Duodenal mucosa (tissue), 2 donors: Measurements from ENCODE around the gene ADCY2.

Source experiments
- H3K27ac ChIP-seq: one replicate; pipeline ENCODE4 v1.7.0; 2013; ENCODE audit warnings: low read depth, low read length
- H3K27me3 ChIP-seq, 2 donors: one replicate each; pipeline ENCODE4 v1.7.0; 2013; ENCODE audit warnings: low read length in 2 of 2, control low read depth in 1 of 2; ENCODE audit not compliant: insufficient read depth in 2 of 2, control insufficient read depth in 1 of 2
- H3K36me3 ChIP-seq, 2 donors: one replicate each; pipeline ENCODE4 v1.7.0; 2013; ENCODE audit warnings: low read length in 2 of 2, control low read depth in 1 of 2; ENCODE audit not compliant: insufficient read depth in 2 of 2, control insufficient read depth in 1 of 2
- H3K4me1 ChIP-seq, 2 donors: one replicate each; pipeline ENCODE4 v1.7.0; 2013; ENCODE audit warnings: low read length in 2 of 2, control low read depth in 1 of 2; ENCODE audit not compliant: insufficient read depth in 2 of 2, control insufficient read depth in 1 of 2
- H3K4me3 ChIP-seq, 2 donors: one replicate each; pipeline ENCODE4 v1.7.0; 2013; ENCODE audit warnings: low read length in 2 of 2, low read depth in 1 of 2
- H3K9ac ChIP-seq, 2 donors: one replicate each; pipeline ENCODE4 v1.7.0; 2013; ENCODE audit warnings: low read length in 2 of 2, low read depth in 1 of 2
- H3K9me3 ChIP-seq, 2 donors: one replicate each; pipeline ENCODE4 v1.7.0; 2013; ENCODE audit warnings: low read length in 2 of 2, control low read depth in 1 of 2; ENCODE audit not compliant: control insufficient read depth in 1 of 2

ADCY2 gene

GRCh38 chr5:7494481-7495130 is 98.7 kb downstream of the ADCY2 start:
- Histone ChIP-seq H3K27ac (no peak overlapping the region), H3K4me3 (no peak overlapping the region), H3K9me3 (no peaks in the 10 kb centered on the region), H3K27me3 (no peaks in the 10 kb centered on the region), H3K36me3 (no peaks in the 10 kb centered on the region), H3K9ac (no peak overlapping the region), H3K4me1 (no peaks in the 10 kb centered on the region)

- Histone ChIP-seq H3K4me3 (no peak overlapping the region), H3K36me3 (no peaks in the 10 kb centered on the region), H3K9me3 (no peaks in the 10 kb centered on the region), H3K27ac (no peak overlapping the region), H3K27me3 (no peaks in the 10 kb centered on the region), H3K4me1 (no peaks in the 10 kb centered on the region), H3K9ac (no peak overlapping the region)
Measured at GRCh38 chr5:7495131-7495517, 99.2 kb downstream of the ADCY2 start.

GRCh38 chr5:7500256-7500655 is 104.3 kb downstream of the ADCY2 start:
- no peak overlapping the region for H3K27ac ChIP-seq
- no peak overlapping the region for H3K4me3 ChIP-seq
- no peaks in the 10 kb centered on the region for H3K9me3 ChIP-seq
- no peaks in the 10 kb centered on the region for H3K36me3 ChIP-seq
- H3K27me3 ChIP-seq, result no peaks in the 10 kb centered on the region
- no peak overlapping the region for H3K9ac ChIP-seq
- no peaks in the 10 kb centered on the region for H3K4me1 ChIP-seq

- Histone ChIP-seq H3K36me3 (no peaks in the 10 kb centered on the region), H3K4me3 (no peak overlapping the region), H3K9me3 (no peaks in the 10 kb centered on the region), H3K27me3 (no peaks in the 10 kb centered on the region), H3K9ac (no peak overlapping the region), H3K4me1 (no peaks in the 10 kb centered on the region), H3K27ac (no peak overlapping the region)
Measured at GRCh38 chr5:7501061-7501460, 105.1 kb downstream of the ADCY2 start.

- Histone ChIP-seq H3K9ac (no peak overlapping the region), H3K36me3 (no peaks in the 10 kb centered on the region), H3K9me3 (no peaks in the 10 kb centered on the region), H3K4me1 (no peaks in the 10 kb centered on the region), H3K27me3 (no peaks in the 10 kb centered on the region), H3K4me3 (no peak overlapping the region), H3K27ac (no peak overlapping the region)
Measured at GRCh38 chr5:7503564-7503963, 107.6 kb downstream of the ADCY2 start.

GRCh38 chr5:7515284-7515914 is 119.5 kb downstream of the ADCY2 start:
- Histone ChIP-seq H3K27ac (no peak overlapping the region), H3K9me3 (no peaks in the 10 kb centered on the region), H3K27me3 (no peaks in the 10 kb centered on the region), H3K36me3 (no peaks in the 10 kb centered on the region), H3K9ac (no peak overlapping the region), H3K4me3 (no peak overlapping the region), H3K4me1 (no peaks in the 10 kb centered on the region)

- H3K27me3 ChIP-seq, result no peaks in the 10 kb centered on the region
- H3K36me3 ChIP-seq, result no peaks in the 10 kb centered on the region
- H3K4me1 ChIP-seq, result no peaks in the 10 kb centered on the region
- no peak overlapping the region for H3K4me3 ChIP-seq
- no peak overlapping the region for H3K27ac ChIP-seq
- no peak overlapping the region for H3K9ac ChIP-seq
- H3K9me3 ChIP-seq, result no peaks in the 10 kb centered on the region
Measured at GRCh38 chr5:7516253-7516652, 120.3 kb downstream of the ADCY2 start.

- Histone ChIP-seq H3K4me3 (no peak overlapping the region), H3K27me3 (no peaks in the 10 kb centered on the region), H3K4me1 (no peaks in the 10 kb centered on the region), H3K9me3 (no peaks in the 10 kb centered on the region), H3K27ac (no peak overlapping the region), H3K36me3 (no peaks in the 10 kb centered on the region), H3K9ac (no peak overlapping the region)
Measured at GRCh38 chr5:7517006-7517405, 121.1 kb downstream of the ADCY2 start.

GRCh38 chr5:7518947-7519560 is 123.1 kb downstream of the ADCY2 start:
- H3K27me3 ChIP-seq, result no peaks in the 10 kb centered on the region
- no peak overlapping the region for H3K9ac ChIP-seq
- no peaks in the 10 kb centered on the region for H3K36me3 ChIP-seq
- H3K27ac ChIP-seq, result no peak overlapping the region
- H3K4me1 ChIP-seq, result no peaks in the 10 kb centered on the region
- H3K9me3 ChIP-seq, result no peaks in the 10 kb centered on the region
- no peak overlapping the region for H3K4me3 ChIP-seq

- Histone ChIP-seq H3K4me3 (no peak overlapping the region), H3K27ac (no peak overlapping the region), H3K36me3 (no peaks in the 10 kb centered on the region), H3K4me1 (no peaks in the 10 kb centered on the region), H3K27me3 (no peaks in the 10 kb centered on the region), H3K9me3 (no peaks in the 10 kb centered on the region), H3K9ac (no peak overlapping the region)
Measured at GRCh38 chr5:7519564-7519963, 123.6 kb downstream of the ADCY2 start.
